Renal cortical epithelial cell (primary cell): Measurements from ENCODE around the gene DYRK1B. TPM values are rescaled to one million over a fixed set of nuclear protein-coding genes. Genes with fewer than 3 reads are reported as not detected.
A peak's percentile ranks its signal among the peaks of the same experiment; 100 is the strongest.
"Not testable (repeated sequence)": the region's sequence is repeated elsewhere in the genome, so short reads cannot be mapped to it uniquely, and the experiment has no call there.

ENCODE experiments used
- DNase-seq: peaks from one replicate; pipeline ENCODE4 v3.0.0-alpha.2; 2011; ENCODE audit warnings: low read depth
- total RNA-seq: library from RNA; depleted of rRNA; stranded (reverse); fragments of >200 nt; gene quantifications from 2 replicates; pipeline ENCODE4 v1.2.3, GENCODE V29; 2014

Gene DYRK1B
- total RNA-seq, 1 donor from 2014 or later: 47.1 TPM

- no peak for DNase-seq
Measured at GRCh38 chr19:39830847-39831246, 3.1 kb downstream of the DYRK1B start.

- DNase-seq: no peak
Measured at GRCh38 chr19:39830406-39830805, 3.6 kb downstream of the DYRK1B start.

DNA sequence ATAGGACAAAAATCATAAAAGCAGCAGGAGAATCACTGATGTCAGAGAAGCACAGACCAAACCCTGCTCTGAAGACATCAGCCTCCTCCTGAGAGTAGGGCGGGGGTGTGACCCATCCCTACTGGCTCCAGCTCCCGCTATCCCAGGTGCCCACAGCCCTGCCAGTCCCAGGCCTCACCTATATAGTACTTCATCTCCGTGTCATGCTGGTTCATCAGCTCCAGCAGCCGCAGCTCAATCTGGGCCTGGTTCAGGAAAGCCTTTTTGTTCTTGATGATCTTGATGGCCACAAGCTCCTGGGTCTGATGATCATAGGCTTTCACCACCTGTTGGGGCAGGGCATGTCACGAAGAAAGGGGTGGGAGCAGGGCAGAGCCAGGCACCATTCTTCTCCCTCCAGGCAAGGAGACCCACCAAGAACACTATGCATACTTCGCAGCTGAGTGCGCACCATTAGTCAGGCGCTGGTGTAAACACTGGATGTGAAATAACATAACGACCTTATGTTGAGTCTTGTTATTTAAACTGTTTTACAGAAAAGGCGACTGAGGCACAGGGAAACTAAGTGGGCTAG lies 4.2 kb downstream of the DYRK1B start:
- DNase-seq: no peak

DNA sequence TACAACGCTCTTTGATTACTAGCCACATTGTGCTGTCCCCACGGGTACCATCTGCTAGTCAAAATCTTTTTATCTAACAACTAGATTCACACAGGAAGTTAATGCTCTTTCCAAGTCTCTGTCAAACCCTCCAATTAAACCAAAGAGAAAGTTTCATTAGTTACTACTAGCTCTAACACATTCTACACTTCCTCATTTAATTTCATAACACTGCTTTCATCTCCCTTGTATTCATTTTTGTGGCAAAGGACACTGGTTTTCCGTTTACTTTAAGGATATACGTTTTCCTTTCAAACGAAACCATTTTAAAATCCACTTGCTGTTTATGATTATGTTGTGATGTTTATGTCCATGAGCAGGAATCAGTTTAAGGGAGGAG lies 5.3 kb downstream of the DYRK1B start:
- DNase-seq: no peak

DNA sequence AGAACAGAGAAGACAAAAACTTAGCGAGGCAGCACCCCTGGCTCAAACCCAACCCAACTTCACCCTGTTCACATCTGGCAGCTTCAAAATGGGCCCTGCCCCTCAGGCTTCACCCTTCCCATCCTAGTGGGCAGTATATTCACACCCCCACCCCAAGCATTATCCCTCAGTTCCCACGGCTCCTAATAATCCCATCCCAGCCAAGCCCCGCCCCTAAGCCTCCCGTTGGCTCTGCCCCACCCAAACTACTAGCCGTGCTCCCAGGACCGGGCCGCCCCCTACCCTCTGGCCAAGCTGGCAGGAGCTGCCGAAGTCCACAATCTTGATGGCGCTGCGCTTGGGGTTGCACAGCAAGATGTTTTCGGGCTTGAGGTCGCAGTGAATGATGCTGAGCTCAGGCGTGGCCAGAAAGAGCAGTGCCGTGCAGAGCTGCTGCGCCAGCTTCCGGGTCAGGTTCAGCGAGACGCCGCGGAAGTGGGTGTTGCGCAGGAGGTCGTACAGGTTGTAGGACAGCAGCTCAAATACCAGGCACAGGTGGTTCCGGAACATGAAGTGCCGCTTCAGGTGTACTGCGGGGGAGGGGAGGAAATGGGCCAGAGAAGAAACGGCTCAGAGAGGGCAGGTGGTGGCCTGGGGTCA lies 5.8 kb downstream of the DYRK1B start:
- no peak for DNase-seq

DNA sequence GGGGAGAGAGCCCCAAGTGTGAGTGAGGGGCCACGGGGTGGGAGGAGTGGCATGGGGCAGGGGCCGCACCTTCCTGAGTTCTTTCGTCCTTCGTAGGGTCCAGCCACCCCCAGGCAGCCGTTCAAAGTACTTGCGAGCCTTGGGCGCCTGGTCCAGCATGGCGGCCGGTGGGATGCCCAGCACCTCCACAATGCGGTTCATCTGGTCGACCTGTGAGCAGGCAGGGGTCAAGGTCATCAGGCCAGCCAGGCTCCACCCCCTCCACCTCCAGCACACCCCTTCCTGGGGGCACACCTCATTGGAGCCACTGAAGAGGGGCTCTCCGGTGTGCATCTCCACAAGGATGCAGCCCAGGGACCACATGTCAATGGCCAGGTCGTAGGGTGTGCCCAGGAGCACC lies 6.7 kb downstream of the DYRK1B start:
- DNase-seq: no peak

- no peak for DNase-seq
Measured at GRCh38 chr19:39826311-39826945, 7.5 kb downstream of the DYRK1B start.

DNA sequence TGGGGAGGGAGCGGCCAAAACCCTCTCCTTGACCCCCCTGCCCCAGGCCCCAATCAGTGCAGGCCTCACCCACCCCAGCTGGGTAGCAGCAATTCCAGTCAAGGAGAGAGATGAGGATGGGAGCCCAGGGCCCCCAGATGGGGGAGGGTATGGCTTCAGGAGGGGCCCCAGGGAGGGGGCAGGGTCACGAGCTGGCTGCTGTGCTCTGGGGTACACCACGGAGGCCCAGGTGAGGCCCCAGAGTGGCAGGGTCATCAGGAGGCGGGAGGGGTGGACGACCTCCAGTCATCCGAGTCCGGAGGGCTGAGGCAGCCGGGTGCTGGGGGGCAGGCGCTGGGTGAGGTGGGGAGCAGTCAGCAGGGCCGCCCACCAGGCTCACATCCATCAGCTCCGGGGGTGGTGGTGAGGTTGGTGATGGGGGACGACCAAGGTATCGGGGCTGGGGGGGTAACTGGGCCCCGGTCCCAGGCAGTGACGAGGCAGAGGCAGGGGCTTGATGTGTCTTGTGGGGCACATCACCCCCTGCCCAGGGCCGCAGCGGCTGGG lies 8.4 kb downstream of the DYRK1B start:
- DNase-seq: no peak

- DNase-seq: no peak
Measured at GRCh38 chr19:39825093-39825463, 8.9 kb downstream of the DYRK1B start.

DNA sequence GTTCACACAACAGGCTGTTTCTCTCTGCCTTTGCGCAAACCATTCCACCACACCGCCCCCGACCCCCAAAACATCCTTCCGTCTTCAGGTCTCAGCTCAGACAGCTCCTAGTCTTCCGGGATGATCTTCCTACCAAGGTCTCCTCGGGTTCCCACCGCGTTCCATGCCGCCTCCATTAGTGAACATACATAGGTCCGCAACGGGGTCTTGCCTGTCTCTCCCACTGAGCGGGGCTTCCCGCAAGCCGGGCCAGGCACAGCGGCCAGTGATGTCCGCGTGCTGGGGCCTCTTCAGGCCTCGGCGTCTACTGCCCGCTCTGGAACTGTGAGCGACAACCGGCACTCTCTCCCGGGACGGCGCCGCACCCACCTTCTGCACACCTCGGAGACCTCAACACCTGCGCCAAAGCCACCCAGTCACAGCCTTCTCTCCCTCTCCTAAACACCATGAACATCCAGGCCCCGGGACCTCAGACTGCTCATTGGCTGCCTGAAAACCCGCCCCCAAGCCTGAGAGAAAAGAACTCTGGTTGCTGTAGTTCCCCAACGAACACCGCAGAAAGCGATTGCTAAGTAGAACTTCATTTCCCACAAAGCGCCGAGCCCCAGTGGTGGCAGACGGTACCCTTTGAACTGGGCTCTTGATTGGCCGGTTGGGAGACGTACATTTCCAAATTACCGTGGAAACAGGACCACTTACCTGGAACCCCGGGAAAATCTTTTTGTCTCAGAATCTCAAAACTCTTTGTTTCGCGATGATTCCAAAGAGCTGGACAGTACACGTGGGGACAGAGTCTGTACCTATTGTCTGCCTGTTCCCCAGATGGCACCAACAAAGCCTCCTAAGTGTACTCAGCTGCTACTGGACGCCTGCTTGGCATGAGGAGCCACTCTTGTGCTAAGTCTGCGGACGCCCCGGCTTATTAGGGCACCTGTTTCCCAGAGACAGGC lies 9.5 kb downstream of the DYRK1B start:
- DNase-seq: peak; percentile 91

- no peak for DNase-seq
Measured at GRCh38 chr19:39823686-39824085, 10.3 kb downstream of the DYRK1B start.

- DNase-seq: no peak
Measured at GRCh38 chr19:39820696-39821095, 13.3 kb downstream of the DYRK1B start.

DNA sequence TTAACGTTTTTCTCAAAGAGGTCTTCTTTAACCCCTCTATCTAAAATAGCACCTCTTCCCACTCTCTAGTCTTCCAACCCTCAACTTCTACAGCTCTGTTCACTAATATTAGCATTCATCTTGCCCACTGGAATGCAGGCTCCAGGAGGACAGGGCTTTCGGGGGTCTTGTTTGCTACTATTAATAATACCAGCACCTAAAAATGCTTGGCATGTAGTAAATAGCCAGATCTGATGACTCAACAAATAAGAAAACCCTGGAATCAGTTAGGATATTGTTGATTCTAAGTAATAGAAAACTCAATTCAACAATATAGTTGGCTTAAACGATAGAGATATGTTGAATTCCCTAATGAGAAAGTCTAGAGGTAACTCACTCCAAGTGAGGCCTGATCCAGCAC lies 14.2 kb downstream of the DYRK1B start:
- no peak for DNase-seq

DNA sequence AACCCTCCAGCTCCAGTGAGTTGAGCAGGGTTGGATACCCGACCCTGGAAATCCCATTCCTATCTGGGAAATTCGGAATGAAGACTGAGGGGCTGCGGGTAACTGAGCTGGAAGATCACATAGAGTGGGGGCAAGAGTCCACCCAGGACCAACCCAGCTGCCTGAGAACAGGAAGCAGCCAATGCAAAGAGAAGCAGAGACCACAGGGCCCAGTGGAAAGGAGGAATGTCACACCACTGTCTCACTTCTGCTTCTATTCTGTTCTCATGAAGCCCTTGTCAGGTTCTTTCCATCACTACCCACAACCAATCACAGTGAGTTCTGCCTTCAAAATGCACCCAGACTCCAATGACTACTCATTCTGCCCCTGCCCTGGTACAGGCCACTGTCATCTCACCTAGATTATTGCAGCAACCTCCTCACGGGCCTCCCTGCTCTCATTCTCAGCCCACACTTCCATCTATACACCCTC lies 15.3 kb downstream of the DYRK1B start:
- no peak for DNase-seq

- no peak for DNase-seq
Measured at GRCh38 chr19:39817888-39818561, 15.9 kb downstream of the DYRK1B start.

DNA sequence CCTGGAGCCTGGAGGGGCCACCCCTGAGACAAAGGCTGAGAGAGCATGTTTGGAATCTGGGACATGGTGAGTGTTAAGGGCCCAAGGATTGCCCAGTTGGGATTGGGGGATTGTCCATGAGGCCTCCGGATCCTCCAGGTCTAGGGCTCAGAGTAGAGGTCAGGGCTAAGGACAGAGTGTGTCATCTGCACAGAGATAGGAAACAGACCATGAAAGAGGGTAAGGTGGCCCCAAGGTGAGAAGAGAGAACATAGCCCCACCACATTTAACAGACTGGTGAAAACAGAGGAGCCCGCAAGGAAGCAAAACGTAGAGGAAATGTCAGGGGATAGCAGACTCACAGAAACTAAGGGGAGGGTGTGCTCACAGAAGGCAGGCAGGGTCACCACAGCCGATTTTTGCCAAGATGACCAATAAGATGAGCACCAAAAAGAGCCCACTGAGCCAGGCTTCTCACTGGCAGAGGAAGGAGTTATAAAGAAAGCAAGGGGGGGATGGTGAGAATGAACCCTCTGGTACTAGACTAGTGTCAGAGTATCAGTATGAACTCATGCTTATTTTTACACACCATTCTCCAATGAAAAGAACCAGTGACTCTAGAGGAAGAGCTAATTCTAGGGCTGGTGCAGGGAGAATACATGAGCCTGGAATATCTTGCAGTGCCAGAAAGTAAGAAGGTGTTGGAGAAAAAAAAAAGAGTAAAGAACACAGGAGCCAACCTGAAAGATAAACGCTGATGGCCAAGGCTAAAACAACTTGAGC lies 17.5 kb downstream of the DYRK1B start:
- no peak for DNase-seq

- DNase-seq: no peak
Measured at GRCh38 chr19:39814595-39814994, 19.4 kb downstream of the DYRK1B start.

DNA sequence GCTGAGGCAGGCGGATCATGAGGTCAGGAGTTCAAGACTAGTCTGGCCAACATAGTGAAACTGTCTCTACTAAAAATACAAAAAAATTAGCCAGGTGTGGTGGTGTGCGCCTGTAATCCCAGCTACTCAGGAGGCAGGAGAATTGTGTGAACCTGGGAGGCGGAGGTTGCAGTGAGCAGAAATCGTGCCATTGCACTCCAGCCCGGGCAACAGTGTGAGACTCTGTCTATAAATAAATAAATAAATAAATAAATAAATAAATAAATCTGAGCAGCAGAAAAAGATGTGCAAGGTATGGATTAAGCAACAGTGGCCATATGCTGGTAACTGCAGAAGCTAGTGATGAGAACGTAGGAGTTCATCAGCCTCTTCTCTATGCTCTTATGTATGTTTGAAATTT lies 19.9 kb downstream of the DYRK1B start:
- DNase-seq: not testable (repeated sequence)

DNA sequence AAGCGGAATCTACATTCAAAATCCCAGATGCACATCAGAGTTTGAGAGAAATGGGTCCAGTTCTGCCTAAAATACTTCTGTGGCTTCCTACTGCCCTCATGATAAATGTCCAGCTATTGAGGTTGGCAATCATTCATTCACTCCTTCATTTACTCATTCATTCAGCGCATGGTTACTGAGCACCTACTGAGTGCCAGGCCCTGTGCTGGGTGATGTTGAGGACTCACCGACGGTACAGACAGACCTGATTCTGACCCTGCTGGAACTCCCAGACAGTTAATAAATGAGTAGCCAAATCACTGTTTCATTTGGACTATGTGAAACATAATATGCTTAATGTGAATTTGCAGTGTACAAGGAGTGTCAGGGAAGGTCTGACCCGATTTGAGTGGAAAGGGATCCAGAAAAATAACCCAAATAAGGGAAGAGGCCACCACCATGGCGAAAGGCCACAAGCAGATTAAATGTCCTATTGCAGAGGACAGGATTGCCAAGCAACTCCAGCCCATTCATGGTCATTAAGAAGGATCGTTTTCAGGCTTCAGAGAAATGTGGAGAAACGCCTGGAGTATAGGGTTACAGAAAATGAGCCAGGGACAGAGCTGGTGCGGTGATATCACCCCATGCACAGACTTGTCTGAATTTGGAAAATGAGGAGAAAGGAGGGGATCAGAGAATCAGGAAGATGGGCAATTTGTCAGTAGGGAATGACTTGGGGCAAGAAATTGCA lies 20.5 kb downstream of the DYRK1B start:
- DNase-seq: no peak

GRCh38 chr19:39811064-39811463 lies 22.9 kb downstream of the DYRK1B start:
- no peak for DNase-seq
